Measurements from ENCODE around the gene VPS41. TPM values are rescaled to one million over a fixed set of nuclear protein-coding genes. Genes with fewer than 3 reads are reported as not detected.

Gene VPS41
- total and polyA plus RNA-seq, 10 of the 15 experiments (the other 5 are each of a cell fraction or from before 2014, with no cell fraction given), result 15.3 to 63.2 (median 47.0) TPM

DNA sequence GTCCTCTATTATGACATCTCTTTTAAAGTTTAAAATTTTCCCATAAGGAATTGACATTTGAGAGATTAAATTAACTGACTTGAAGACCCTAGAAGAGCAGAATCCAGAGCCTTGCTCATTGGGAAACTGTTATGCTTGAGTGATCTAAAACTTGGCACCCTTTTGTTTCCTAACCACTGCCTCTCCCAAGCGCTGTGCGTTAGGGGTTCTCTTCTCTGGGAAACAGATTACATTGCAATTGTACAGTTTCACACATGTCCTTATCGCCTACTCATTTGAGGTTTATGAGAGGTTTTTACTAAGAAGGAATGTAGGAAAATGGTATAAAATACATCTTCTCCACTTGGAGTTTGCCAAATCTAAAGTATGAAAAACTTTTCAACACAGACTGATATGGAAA is 151.1 kb downstream of the VPS41 start:
- Histone ChIP-seq H3K4me1 (ENCODE audit: control insufficient read depth, insufficient read depth, low read length) (no peaks in the 10 kb centered on the region), H4K20me1 (ENCODE audit: control insufficient read depth, insufficient read depth) (no peaks in the 10 kb centered on the region), H3K4me3 (no peak overlapping the region), H3K36me3 (ENCODE audit: control insufficient read depth in 2 of 2, insufficient read depth in 2 of 2, low read length in 1 of 2) (peaks cover 0 to 3% of the 10 kb centered on the region in 2 experiments; a peak in 2 of 4 replicates), H3K79me2 (ENCODE audit: control insufficient read depth, insufficient read depth, low read length) (no peaks in the 10 kb centered on the region), H3K27me3 (replicated peaks in 1 of 2; ENCODE audit: control insufficient read depth in 2 of 2, insufficient read depth in 2 of 2, low read length in 1 of 2) (no peaks in the 10 kb centered on the region), H3K9ac (ENCODE audit: control insufficient read depth, insufficient read depth, low read length) (no peak overlapping the region), H2AFZ (ENCODE audit: control insufficient read depth, low read depth, low read length) (no peak overlapping the region), H3K4me2 (ENCODE audit: control insufficient read depth, insufficient read depth) (no peak overlapping the region), H3K27ac (ENCODE audit: control insufficient read depth, insufficient read depth) (no peak overlapping the region), H3K9me3 (replicated peaks; ENCODE audit: control insufficient read depth, insufficient read depth, low read length) (no peaks in the 10 kb centered on the region)
- no peak for ATAC-seq
- ChIA-PET POLR2A (no interaction called here), SMC1A (ENCODE audit: uncharacterized antibody, unreplicated experiment) (no interaction called here), RAD21 (ENCODE audit: unreplicated experiment) (no interaction called here), CTCF (no interaction called here)
- FAIRE-seq, result no peak
- BruUV-seq (replicated peaks), result no TSS peak
- in situ Hi-C loops (cut with MboI), result no loop called here
- intact Hi-C loops (cut with micrococcal nuclease; ENCODE audit: unreplicated experiment), result no loop called here
- 97% methylated on average over 3 of the region's 3 CpGs for WGBS (ENCODE audit: insufficient coverage, insufficient replicate concordance, low lambda C conversion rate, missing lambda C conversion rate)
- no peak for TF ChIP-seq RAD21 (IDR thresholded peaks at IDR 0.05; ENCODE audit: insufficient read depth, low read depth, low read length)
- TF ChIP-seq ESRRA (IDR thresholded peaks at IDR 0.05; ENCODE audit: low read length), result no peak
- TF ChIP-seq, protein P1, sequence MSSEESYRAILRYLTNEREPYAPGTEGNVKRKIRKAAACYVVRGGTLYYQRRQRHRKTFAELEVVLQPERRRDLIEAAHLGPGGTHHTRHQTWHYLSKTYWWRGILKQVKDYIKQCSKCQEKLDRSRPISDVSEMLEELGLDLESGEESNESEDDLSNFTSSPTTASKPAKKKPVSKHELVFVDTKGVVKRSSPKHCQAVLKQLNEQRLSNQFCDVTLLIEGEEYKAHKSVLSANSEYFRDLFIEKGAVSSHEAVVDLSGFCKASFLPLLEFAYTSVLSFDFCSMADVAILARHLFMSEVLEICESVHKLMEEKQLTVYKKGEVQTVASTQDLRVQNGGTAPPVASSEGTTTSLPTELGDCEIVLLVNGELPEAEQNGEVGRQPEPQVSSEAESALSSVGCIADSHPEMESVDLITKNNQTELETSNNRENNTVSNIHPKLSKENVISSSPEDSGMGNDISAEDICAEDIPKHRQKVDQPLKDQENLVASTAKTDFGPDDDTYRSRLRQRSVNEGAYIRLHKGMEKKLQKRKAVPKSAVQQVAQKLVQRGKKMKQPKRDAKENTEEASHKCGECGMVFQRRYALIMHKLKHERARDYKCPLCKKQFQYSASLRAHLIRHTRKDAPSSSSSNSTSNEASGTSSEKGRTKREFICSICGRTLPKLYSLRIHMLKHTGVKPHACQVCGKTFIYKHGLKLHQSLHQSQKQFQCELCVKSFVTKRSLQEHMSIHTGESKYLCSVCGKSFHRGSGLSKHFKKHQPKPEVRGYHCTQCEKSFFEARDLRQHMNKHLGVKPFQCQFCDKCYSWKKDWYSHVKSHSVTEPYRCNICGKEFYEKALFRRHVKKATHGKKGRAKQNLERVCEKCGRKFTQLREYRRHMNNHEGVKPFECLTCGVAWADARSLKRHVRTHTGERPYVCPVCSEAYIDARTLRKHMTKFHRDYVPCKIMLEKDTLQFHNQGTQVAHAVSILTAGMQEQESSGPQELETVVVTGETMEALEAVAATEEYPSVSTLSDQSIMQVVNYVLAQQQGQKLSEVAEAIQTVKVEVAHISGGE (CRISPR knock-in tag; IDR thresholded peaks at IDR 0.05), result no peak
- no peak for TF ChIP-seq BHLHE40 (IDR thresholded peaks at IDR 0.05; ENCODE audit: borderline replicate concordance in 1 of 2, low read depth in 2 of 2, low read length in 1 of 2)
- TF ChIP-seq, protein P2, sequence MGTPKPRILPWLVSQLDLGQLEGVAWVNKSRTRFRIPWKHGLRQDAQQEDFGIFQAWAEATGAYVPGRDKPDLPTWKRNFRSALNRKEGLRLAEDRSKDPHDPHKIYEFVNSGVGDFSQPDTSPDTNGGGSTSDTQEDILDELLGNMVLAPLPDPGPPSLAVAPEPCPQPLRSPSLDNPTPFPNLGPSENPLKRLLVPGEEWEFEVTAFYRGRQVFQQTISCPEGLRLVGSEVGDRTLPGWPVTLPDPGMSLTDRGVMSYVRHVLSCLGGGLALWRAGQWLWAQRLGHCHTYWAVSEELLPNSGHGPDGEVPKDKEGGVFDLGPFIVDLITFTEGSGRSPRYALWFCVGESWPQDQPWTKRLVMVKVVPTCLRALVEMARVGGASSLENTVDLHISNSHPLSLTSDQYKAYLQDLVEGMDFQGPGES (IDR thresholded peaks at IDR 0.05), result no peak
- TF ChIP-seq CHD4 (IDR thresholded peaks at IDR 0.05), result no peak
- no peak for TF ChIP-seq TCF7 (IDR thresholded peaks at IDR 0.05; ENCODE audit: borderline replicate concordance)
- TF ChIP-seq RAD51 (IDR thresholded peaks at IDR 0.05), result no peak
- TF ChIP-seq STAT1 (conservative IDR thresholded peaks at IDR 0.05), result no peak
- no peak for TF ChIP-seq MLLT1 (IDR thresholded peaks at IDR 0.05)
- no peak for TF ChIP-seq TARDBP (IDR thresholded peaks at IDR 0.05; ENCODE audit: borderline replicate concordance)
- DNase-seq (ENCODE audit: low read depth, low spot score), result no peak
